ENCODE measurements around the gene KCNC1. TPM values are rescaled to one million over a fixed set of nuclear protein-coding genes. Genes with fewer than 3 reads are reported as not detected.

Gene KCNC1
- polyA plus RNA-seq, 1 experiment, result not detected

DNA sequence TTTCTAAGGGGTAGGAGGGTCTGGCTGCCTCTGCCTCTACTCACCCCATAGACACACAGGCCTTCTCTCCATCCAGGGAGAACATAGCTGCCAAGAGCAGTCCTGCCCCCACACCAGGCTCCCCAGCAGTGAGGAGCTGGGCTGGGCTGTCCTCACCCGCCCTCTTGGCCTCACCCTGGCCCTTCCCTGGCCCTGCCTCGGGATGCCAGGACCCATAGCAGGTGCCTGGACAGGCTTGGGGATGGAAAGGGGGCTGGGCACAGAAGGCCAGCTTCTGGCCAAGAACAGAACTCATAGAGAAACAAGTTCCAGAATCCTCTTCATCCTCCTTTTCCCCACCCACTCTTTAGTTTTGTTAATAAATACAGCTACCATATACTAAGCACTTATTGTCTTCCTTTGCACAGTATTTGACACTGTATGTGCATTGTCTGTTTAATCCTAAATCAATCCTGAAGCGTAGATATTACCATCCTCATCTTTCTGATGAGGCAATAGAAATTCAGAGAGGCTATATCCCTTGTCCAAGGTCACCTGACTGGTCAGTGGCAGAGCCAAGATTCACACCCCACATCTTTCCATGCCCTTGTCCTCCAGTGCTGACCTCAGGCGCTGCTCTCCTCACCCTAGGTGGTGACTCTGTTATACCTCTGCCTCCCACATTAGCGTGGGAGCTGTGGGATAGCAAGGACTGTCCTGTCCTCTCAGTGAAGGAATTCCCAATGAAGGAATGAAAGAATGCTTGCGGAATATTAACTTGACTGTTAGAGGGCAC lies 37.2 kb upstream of the KCNC1 start:
- TF ChIP-seq, protein P1, sequence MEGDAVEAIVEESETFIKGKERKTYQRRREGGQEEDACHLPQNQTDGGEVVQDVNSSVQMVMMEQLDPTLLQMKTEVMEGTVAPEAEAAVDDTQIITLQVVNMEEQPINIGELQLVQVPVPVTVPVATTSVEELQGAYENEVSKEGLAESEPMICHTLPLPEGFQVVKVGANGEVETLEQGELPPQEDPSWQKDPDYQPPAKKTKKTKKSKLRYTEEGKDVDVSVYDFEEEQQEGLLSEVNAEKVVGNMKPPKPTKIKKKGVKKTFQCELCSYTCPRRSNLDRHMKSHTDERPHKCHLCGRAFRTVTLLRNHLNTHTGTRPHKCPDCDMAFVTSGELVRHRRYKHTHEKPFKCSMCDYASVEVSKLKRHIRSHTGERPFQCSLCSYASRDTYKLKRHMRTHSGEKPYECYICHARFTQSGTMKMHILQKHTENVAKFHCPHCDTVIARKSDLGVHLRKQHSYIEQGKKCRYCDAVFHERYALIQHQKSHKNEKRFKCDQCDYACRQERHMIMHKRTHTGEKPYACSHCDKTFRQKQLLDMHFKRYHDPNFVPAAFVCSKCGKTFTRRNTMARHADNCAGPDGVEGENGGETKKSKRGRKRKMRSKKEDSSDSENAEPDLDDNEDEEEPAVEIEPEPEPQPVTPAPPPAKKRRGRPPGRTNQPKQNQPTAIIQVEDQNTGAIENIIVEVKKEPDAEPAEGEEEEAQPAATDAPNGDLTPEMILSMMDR (IDR thresholded peaks at IDR 0.05; ENCODE audit: insufficient read depth, low read depth, low read length), result no peak
- Histone ChIP-seq H3K4me3 (ENCODE audit: low read depth, low read length) (no peak overlapping the region), H3K36me3 (ENCODE audit: control insufficient read depth, insufficient read depth, low read length) (no peaks in the 10 kb centered on the region), H3K27me3 (ENCODE audit: control insufficient read depth, insufficient read depth, low read length) (peaks cover 21% of the 10 kb centered on the region)
- POLR2A ChIA-PET, result no interaction called here
- CTCF ChIA-PET, result interaction anchor here (0.9 kb wide), 1 partner anchor 11 kb away, joined by 4 read pairs; no protein-coding TSS in a partner anchor
- no peak for DNase-seq (ENCODE audit: low read depth)

DNA sequence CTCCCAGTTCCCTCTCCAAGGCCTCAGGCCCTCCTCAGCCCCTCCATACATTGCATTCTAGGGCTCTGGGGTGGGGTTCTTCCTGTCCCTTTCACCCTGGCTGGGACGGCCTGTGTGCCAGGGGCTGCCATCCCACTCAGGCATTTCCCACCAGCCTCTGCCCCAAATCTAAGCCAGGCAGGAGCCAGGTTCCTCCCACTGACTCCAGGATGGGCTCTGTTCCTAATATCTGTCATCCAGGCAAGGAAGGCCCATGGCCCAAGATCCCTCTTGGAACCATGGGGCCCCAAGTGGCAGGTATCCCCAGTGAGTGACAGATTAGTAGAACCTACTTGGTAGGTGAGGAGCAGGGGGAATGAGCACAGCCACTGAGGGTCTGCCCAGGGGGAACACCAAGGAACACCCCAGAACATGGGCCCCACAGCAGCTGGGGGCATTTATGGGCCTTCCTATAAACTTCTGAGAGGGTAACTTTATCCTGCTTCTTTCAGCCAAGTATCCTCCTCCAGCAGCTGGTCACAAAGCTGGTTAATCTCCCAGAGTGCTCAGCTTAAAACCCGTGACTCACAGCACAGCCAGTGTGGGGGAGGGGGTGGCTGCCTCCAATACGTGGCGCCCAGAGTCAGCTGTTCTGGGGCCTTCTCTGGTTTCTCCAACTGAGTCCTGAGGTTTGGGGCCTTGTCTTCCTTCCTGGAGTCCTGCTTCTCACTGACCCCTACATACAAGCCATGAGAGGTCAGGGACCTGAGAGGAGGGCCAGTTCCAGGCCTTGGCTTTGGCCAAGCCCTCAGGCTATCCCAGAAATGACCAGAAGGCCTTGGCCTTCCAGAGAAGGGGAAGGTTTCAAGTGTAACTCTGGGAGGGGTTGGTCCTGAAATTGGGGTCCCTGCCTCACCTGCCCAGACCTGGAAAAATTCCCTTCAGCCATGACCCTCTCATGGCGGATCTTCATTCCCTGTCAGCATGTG lies 35.1 kb upstream of the KCNC1 start:
- H3K36me3 ChIP-seq (ENCODE audit: control insufficient read depth, insufficient read depth, low read length), result no peaks in the 10 kb centered on the region
- no peak overlapping the region for H3K4me3 ChIP-seq (ENCODE audit: low read depth, low read length)
- TF ChIP-seq, protein P1 (IDR thresholded peaks at IDR 0.05; ENCODE audit: insufficient read depth, low read depth, low read length), result no peak
- POLR2A ChIA-PET, result no interaction called here
- H3K27me3 ChIP-seq (ENCODE audit: control insufficient read depth, insufficient read depth, low read length), result peaks cover 15% of the 10 kb centered on the region
- DNase-seq (ENCODE audit: low read depth), result no peak
- CTCF ChIA-PET, result interaction anchor here (1.0 kb wide), 1 partner anchor 22 kb away, joined by 3 read pairs; no protein-coding TSS in a partner anchor

DNA sequence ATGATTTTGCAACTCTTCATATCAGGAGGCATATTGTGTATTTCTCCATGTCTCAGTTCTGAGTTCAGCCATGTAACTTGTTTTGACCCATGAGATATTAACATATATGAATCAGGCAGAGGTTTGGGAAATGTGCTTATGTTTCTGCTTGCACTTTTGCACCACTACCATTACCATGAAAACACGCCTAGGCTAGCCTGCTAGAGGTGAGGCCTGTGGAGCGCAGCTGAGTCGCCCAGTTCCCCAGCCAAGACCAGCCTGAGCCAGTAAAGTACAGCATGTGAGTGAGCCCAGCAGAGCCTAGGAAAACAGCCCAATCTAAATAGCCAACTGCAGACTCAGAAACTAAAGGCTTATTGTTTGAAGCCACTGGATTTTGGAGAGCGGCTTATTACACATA lies 33.6 kb upstream of the KCNC1 start:
- DNase-seq (ENCODE audit: low read depth), result no peak
- CTCF ChIA-PET, result no interaction called here
- TF ChIP-seq, protein P1 (IDR thresholded peaks at IDR 0.05; ENCODE audit: insufficient read depth, low read depth, low read length), result no peak
- Histone ChIP-seq H3K4me3 (ENCODE audit: low read depth, low read length) (no peak overlapping the region), H3K27me3 (ENCODE audit: control insufficient read depth, insufficient read depth, low read length) (peaks cover 6% of the 10 kb centered on the region), H3K36me3 (ENCODE audit: control insufficient read depth, insufficient read depth, low read length) (no peaks in the 10 kb centered on the region)
- POLR2A ChIA-PET, result no interaction called here

DNA sequence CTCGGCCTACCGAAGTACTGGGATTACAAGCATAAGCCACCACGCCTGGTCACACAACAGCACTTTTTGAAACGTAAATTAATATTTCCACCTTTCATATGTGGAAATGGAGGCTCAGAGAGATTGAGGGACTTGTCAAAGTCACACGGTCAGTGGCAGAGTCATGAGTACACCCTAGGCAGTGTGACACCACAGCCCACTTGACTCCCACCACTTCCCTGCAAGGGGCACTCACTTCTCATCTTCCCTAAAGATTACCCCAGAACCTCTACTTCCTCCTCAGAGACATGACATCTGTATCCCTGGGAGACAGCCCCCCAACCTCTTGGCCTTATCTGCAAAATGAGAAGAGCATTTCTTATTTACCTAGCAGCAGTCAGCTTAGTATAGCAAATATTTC lies 31.7 kb upstream of the KCNC1 start:
- no peak for DNase-seq (ENCODE audit: low read depth)
- CTCF ChIA-PET, result interaction anchor here (1.0 to 1.4 kb wide), 3 partner anchors 10 to 276 kb away, joined by 3 to 4 read pairs (median 3); no protein-coding TSS in a partner anchor
- TF ChIP-seq, protein P1 (IDR thresholded peaks at IDR 0.05; ENCODE audit: insufficient read depth, low read depth, low read length), result no peak
- no peaks in the 10 kb centered on the region for H3K27me3 ChIP-seq (ENCODE audit: control insufficient read depth, insufficient read depth, low read length)
- H3K36me3 ChIP-seq (ENCODE audit: control insufficient read depth, insufficient read depth, low read length), result no peaks in the 10 kb centered on the region
- no peak overlapping the region for H3K4me3 ChIP-seq (ENCODE audit: low read depth, low read length)
- POLR2A ChIA-PET, result no interaction called here

DNA sequence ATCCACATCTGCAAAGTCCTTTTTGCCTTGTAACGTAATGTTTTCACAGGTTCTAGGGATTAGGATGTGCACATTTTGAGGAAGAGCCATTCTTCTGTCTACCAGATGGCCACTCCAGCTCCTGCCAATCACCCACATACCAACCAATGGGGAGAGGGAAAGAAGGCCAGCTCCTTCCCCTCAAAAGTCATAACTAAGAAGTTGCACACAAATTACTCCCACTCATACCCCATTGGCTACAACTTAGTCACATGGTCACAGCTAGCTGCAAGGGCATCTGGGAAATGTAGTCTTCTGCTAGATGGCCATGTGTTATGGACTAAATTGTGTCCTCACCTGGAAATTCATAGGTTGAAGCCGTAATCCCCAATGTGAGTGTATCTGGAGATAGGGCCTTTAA lies 30.6 kb upstream of the KCNC1 start:
- no peak overlapping the region for H3K4me3 ChIP-seq (ENCODE audit: low read depth, low read length)
- TF ChIP-seq, protein P1 (IDR thresholded peaks at IDR 0.05; ENCODE audit: insufficient read depth, low read depth, low read length), result no peak
- DNase-seq (ENCODE audit: low read depth), result no peak
- no peaks in the 10 kb centered on the region for H3K36me3 ChIP-seq (ENCODE audit: control insufficient read depth, insufficient read depth, low read length)
- H3K27me3 ChIP-seq (ENCODE audit: control insufficient read depth, insufficient read depth, low read length), result no peaks in the 10 kb centered on the region
- CTCF ChIA-PET, result interaction anchor here (2.2 kb wide), 1 partner anchor 27 kb away, joined by 10 read pairs; no protein-coding TSS in a partner anchor
- POLR2A ChIA-PET, result no interaction called here
